Islet of Langerhans (tissue), 1 donor: ENCODE measurements around the gene PPP1R27.

Experiments
- FAIRE-seq: peaks from one replicate; lab custom pipeline; 2011; peaks lifted over from hg19 to GRCh38; lab: Jason Lieb, UNC

The PPP1R27 gene, protein sequence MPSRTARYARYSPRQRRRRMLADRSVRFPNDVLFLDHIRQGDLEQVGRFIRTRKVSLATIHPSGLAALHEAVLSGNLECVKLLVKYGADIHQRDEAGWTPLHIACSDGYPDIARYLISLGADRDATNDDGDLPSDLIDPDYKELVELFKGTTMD

GRCh38 chr17:81834831-81835267, at the start of gene PPP1R27:
Gene PPP1R27 (minus strand): TSS chr17:81835050. CDS start chr17:81834953, 97 bp downstream.
- FAIRE-seq: no peak

- FAIRE-seq: no peak
Observed at GRCh38 chr17:81884520-81884919, 49.7 kb upstream of the PPP1R27 start.

- no peak for FAIRE-seq
Observed at GRCh38 chr17:81879121-81879520, 44.3 kb upstream of the PPP1R27 start.

DNA sequence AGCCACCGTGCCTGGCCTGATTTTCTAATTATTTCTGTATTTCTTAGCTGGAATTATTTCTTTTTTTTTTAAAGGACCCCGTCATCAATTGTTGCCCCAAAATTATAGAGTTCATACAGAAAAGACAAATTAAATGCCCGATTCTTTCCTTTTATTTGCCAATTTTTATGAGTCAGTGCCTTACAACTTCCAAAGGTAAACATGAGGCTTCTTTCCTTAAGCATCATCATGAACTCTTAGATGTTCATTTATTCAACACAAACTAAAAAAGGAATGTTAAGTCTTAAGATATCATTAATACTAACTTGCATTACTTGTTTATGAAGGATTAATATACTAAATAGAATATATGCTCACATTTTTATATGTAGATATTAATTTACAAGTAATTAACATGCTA, 43.4 kb upstream of the PPP1R27 start:
- no peak for FAIRE-seq

GRCh38 chr17:81877569-81877968, 42.7 kb upstream of the PPP1R27 start:
- no peak for FAIRE-seq

- FAIRE-seq: no peak
Observed at GRCh38 chr17:81871387-81872230, 36.8 kb upstream of the PPP1R27 start.

GRCh38 chr17:81870981-81871386, 36.1 kb upstream of the PPP1R27 start, which contains the start of gene ARHGDIA:
Gene ARHGDIA (minus strand): TSS chr17:81871337. CDS start chr17:81869930, 1,407 bp downstream.
- FAIRE-seq: no peak

- FAIRE-seq: no peak
Observed at GRCh38 chr17:81870131-81870980, 35.5 kb upstream of the PPP1R27 start.

DNA sequence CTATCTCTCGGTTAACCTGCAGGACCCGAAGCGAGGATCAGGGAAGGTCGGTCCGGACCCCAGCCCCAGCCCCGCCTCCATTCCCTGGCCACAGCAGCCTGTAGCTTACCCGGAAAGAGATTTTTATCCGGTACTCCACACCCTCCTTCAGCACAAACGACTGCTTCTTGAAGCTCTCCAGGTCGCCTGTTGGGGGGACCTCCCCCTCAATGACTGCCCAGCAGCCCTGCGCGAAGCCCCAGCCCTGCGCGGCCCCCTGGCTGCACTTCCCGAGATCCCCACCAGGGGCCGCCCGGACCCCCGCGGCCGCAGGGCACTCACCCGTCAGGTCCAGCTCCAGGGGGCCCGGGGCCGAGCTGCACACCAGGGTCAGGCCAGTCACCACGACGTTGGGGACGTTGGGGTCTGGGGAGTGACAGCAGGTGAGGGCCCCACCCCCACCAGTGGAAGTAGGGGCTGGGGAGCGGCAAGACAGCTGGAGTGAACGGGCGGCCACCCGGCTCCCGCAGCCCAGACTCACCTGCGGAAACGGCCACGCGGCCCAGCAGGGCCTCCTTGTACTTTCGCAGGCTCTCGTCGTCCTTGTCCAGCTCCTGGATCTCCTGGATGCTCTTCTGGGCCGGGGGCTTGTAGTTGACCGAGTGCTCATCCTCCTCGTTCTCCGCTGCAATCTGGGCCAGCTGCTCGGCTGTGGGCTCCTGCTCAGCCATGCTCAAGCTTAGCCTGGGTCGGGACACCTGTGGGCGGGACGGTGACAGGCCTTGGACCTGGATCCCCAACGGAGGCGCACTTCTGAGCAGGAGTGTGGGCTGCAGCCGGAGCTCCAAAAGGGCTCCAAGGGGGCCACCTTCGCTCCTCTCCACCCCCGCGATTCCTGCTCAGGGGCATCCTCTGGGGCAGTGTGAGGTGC, 34.6 kb upstream of the PPP1R27 start:
- FAIRE-seq: no peak

DNA sequence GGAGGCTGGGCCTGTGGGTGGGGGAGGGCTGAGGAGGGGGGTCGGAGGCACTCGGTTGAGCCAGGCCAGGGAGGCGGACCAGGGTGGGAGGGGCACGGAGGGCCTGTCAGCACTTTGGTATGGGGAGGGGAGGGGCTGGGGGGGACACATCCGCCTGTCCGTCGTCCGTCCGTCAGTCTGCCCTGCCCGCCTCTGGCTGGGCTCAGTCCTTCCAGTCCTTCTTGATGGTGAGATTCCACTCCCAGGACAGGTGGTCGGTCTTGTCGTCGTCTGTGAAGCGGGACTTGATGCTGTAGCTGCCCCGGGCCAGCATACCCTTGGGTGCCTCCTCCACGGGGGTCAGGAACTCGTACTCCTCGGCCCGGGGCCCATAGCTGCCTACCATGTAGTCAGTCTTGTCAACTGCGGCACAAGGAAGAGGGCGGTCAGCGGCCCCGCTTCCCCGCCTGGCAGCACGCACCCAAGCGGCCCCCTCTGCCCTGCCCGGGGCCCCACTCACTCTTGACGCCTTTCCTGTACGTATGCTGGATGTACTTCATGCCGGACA, 33.9 kb upstream of the PPP1R27 start:
- FAIRE-seq: no peak

- FAIRE-seq: no peak
Observed at GRCh38 chr17:81867991-81868673, 33.3 kb upstream of the PPP1R27 start.

GRCh38 chr17:81867170-81867990, 32.5 kb upstream of the PPP1R27 start:
- no peak for FAIRE-seq

- no peak for FAIRE-seq
Observed at GRCh38 chr17:81866440-81867169, 31.8 kb upstream of the PPP1R27 start.

DNA sequence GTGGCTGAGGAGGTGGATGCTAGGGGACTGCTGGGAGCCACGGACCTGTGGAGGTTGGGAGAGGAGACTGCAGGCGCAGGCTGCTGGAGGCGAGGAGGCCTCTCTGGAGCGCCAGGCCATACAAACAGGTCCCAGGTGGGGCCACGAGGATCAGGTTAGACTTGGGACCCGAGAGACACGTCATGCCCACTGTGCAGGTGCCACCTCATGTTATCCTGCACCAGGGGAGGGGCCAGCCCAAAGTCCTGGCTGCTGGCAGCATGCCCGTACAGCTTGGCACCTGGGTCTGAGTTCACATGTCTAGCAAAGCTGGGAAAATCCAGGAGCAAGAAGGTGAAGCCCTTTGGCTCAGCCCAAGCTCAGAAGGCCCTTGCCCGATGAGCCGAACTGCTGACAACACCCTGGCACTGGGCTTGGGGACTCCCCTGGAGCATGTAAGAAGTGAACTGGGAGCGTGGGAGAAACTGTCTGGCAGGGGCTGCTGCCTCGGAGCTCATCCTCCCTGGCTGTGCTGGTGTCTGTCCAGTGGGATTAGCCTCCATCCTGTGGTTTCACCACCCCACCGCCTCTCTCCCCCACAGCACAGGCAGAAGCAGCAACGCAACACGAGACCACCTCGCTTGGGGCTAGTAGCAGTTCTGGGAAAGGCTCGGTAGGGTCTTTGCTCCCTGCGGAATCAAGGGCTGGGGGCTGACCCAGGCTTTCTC, 31.0 kb upstream of the PPP1R27 start:
- no peak for FAIRE-seq

DNA sequence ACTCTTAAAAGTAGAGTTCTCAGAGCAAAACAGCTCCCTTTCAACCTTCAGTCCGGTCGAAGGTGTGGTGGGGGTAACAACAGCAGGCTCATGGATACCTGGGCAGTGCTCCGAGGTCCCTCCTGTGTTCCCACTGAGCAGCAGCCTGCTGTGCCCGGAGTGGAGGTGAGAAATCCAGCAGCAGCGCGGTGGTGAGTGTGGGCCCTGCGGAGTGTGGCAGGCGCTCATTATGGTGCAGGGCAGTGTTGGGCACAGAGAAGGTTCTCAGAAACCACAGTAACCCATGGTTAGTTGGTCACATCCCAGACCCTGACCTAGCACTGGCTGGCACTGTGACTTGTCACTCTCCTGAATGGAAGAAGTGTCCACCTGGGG, 30.5 kb upstream of the PPP1R27 start:
- no peak for FAIRE-seq

DNA sequence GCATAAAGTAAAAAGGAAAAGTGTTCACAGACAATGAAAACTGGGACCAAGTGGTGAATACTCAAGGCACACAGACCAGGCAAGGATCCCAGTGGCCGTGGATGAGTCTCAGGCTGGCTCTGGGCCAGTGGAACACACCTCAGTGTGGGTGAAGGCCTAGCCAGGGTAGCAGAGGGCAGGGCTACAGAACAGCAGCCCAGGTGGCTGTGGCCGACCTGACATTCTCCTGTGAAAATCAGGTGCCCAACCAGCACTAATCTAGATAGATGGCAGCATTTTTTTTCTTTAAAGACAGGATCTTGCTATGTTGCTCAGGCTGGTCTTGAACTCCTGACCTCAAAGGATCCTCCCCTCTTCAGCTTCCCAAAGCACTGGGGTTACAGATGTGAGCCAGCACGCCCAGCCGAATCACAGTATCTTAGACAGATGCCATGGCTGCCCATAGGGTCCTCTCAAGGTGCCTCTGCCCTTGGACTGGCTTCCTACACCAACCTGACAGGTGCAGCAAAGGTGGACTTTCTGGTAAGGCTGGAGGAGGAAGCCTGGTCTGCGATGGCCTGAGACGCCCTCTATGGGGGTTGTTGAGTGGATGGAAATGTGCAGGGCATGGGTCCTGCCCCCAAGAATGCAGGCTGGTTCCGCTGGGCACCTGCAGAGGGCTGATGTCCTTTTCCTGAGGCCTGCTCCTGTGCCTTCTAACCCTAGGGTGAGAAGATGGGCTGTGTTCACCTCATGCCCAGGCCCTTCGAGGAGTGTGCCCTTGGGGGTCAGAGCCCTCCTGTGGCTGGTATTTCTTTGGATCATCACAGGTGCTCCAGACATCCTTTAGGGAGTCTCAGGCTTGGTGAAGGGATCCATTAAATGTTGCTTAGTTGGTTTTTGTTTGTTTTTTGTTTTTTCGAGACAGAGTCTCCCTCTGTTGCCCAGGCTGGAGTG, 29.3 kb upstream of the PPP1R27 start:
- no peak for FAIRE-seq

DNA sequence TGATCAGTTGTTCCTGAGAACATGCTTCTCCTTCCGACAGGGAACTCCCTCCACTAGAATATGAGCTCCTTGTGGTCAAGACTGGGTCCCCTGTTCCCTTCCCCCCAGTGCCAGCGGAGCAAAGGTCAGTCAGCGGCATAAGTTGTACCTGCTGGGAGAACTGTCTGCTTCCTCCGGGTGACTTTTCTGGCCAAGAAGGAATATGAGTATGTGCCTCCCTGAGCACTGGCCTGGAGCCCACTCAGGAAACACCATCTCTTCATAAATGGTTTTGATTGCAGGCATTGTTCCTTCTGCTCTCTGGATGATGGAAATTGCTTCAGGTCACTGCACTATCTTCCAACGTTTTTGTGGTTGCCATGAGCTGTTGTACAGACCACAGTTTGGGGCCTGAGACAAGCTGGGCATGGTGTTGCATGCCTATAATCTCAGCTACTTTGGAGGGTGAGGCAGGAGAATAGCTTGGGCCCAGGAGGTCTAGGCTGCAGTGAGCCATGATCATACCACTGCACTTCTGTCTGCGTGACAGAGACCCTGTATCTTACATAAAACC, 28.3 kb upstream of the PPP1R27 start:
- no peak for FAIRE-seq
